ENCODE results near the gene HOXA5. TPM values are rescaled to one million over a fixed set of nuclear protein-coding genes. Genes with fewer than 3 reads are reported as not detected.
A peak's percentile ranks its signal among the peaks of the same experiment; 100 is the strongest.

HOXA5 gene
- total RNA-seq, result not detected in 3 replicates
- long read RNA-seq, result 0 reads

DNA sequence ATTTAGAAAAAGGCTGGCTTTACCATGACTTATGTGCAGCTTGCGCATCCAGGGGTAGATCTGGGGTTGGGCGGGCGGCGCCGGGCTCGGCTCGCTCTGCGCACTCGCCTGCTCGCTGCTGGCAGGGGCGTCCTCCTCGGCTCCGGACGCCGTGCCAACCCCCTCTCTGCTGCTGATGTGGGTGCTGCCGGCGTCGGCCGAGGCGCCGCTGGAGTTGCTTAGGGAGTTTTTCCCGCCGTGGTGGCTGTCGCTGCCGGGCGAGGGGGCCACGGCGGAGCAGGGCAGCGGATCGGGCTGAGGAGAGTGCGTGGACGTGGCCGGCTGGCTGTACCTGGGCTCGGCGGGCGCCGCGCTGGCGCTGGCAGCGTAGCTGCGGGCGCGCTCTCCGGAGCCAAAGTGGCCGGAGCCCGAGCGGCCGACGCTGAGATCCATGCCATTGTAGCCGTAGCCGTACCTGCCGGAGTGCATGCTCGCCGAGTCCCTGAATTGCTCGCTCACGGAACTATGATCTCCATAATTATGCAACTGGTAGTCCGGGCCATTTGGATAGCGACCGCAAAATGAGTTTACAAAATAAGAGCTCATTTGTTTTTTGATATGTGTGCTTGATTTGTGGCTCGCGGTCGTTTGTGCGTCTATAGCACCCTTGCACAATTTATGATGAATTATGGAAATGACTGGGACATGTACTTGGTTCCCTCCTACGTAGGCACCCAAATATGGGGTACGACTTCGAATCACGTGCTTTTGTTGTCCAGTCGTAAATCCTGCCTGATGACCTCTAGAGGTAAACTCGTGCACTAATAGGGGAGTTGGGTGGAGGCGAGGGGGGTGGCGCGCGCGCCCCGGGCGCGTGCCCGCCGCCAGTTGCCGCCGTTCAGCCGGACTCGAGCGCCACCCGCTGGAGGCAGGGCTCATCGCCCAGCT, at the start of gene HOXA5:
TSS of gene HOXA5 (minus strand) at position 659 of the 927 bp plus-strand sequence. CDS start at position 585, 74 bp downstream.
- Mint-ChIP-seq H3K36me3 (ENCODE audit: low read depth) (peaks cover 3% of the 10 kb centered on the region), H3K9me3 (ENCODE audit: low read depth) (peaks cover 2% of the 10 kb centered on the region), H3K4me3 (ENCODE audit: unreplicated experiment) (peak within 1 kb of the TSS; percentile 51), H3K27me3 (ENCODE audit: low read depth) (peaks cover 84% of the 10 kb centered on the region), H3K4me1 (ENCODE audit: low read depth) (peaks cover 12% of the 10 kb centered on the region), H3K27ac (ENCODE audit: unreplicated experiment) (no peak within 1 kb of the TSS)
- DNase-seq (ENCODE audit: low spot score), result no peak
- TF ChIP-seq, protein P1, sequence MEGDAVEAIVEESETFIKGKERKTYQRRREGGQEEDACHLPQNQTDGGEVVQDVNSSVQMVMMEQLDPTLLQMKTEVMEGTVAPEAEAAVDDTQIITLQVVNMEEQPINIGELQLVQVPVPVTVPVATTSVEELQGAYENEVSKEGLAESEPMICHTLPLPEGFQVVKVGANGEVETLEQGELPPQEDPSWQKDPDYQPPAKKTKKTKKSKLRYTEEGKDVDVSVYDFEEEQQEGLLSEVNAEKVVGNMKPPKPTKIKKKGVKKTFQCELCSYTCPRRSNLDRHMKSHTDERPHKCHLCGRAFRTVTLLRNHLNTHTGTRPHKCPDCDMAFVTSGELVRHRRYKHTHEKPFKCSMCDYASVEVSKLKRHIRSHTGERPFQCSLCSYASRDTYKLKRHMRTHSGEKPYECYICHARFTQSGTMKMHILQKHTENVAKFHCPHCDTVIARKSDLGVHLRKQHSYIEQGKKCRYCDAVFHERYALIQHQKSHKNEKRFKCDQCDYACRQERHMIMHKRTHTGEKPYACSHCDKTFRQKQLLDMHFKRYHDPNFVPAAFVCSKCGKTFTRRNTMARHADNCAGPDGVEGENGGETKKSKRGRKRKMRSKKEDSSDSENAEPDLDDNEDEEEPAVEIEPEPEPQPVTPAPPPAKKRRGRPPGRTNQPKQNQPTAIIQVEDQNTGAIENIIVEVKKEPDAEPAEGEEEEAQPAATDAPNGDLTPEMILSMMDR (IDR thresholded peaks at IDR 0.05), result peak; percentile 68

DNA sequence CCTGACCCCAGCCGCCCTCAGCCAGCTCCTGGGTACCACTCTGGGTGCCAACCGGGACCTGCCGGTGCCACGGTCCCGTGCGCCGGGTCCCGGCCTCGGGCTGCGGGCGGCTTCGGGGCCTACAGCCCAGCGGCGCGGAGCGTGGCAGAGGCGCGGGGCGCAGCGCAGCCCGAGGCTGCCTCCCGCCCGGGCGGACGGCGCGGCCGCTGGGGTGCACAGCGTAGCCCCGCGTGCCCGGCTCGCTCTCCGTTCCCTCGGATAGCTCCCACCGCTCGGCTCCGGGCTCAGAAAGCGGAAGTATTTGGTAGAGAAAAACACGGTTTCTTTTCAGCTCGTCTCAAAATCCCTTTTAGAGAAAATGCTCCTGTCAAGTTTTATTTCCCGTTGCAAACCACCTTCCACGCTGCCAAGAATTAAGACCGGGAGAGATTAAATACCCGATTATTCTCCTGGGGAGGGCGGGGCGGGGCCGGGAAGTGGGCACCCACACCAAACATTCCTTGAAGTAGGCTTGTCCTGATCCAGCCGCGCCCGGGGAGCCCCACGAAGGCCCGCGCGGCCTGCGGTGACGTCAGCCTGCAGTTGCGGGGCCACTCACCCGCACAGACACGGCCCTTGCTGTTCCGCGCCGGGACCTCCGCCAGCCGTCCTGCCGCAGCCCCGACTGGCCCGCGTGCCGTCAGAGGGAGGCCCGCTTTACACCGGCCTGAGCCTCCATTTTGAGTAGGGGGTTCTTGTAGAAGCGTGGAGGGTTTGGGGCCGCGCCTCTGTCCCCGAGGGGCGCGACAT, 49.3 kb upstream of the HOXA5 start:
- no peak for DNase-seq (ENCODE audit: low spot score)
- peaks cover 4% of the 10 kb centered on the region for H3K36me3 Mint-ChIP-seq (ENCODE audit: low read depth)
- peaks cover 23% of the 10 kb centered on the region for H3K4me1 Mint-ChIP-seq (ENCODE audit: low read depth)
- H3K27ac Mint-ChIP-seq (ENCODE audit: unreplicated experiment), result no peak overlapping the region
- H3K4me3 Mint-ChIP-seq (ENCODE audit: unreplicated experiment), result peak overlapping the region; percentile 57
- H3K27me3 Mint-ChIP-seq (ENCODE audit: low read depth), result peaks cover 82% of the 10 kb centered on the region
- H3K9me3 Mint-ChIP-seq (ENCODE audit: low read depth), result no peaks in the 10 kb centered on the region
- TF ChIP-seq, protein P1 (IDR thresholded peaks at IDR 0.05), result no peak

DNA sequence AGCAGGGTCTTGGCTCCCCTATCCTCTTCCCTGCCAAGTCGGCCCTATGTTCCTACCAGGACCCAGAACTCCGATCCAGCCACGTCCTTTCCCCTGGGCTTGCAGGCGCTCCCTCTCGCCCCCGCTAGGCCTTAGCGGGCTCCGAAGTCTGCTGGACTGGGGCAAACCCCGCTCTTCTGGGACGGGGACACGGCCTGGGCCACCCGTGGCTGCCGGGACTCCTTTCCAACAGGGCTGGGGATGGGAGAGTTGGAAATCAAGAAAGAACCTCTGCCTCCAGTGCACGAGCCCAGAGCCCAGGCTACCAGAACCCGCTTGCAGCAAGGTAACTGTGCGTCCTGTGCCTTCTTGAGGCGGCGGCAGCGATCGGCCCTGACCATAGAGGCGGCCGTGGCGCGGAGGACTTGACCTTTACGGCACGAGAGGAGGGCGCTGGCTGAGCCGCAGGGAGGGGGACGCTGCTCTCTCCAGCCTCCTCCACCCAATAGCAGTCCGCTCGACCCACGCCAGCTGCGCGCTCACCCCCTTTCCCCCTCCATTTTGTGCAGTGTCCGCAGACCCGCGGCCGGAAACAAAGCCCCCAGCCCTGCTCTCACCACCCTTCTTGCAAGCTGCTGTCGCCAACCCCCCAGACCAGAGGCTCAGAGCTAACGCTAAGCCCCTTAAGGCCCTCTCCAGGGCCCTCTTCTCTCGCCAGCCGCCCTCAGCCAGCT, 48.5 kb upstream of the HOXA5 start:
- H3K4me1 Mint-ChIP-seq (ENCODE audit: low read depth), result peaks cover 24% of the 10 kb centered on the region
- H3K9me3 Mint-ChIP-seq (ENCODE audit: low read depth), result no peaks in the 10 kb centered on the region
- H3K27me3 Mint-ChIP-seq (ENCODE audit: low read depth), result peaks cover 81% of the 10 kb centered on the region
- DNase-seq (ENCODE audit: low spot score), result no peak
- H3K27ac Mint-ChIP-seq (ENCODE audit: unreplicated experiment), result no peak overlapping the region
- peak overlapping the region; percentile 47 for H3K4me3 Mint-ChIP-seq (ENCODE audit: unreplicated experiment)
- H3K36me3 Mint-ChIP-seq (ENCODE audit: low read depth), result peaks cover 4% of the 10 kb centered on the region
- TF ChIP-seq, protein P1 (IDR thresholded peaks at IDR 0.05), result no peak

DNA sequence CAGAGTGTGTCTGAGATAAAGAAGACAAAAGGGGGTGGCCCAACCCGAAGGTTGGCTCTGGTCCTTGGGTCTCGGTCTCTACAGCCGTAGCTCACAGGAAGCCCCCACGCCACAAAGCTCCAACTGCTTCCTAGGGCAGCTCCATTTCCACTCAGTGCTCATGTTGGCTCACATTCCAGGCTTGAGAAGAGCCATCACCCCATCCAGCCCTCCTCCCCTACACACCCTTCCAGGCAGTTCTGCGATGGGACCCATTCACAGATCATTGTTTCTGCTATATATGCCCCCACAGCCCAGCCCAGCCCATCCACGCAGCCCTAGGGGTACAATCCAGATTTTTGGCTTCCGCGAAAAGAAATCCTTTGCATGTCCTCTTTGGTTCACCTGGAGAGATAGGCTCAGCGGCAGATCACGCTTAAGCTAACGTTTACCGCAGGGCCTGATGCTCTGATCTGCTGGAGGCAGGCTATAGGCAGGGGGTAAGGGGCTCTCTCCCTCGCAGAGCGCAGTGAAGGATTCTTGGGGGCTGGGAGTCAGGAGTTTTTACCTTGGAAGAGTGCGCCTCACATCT, 47.8 kb upstream of the HOXA5 start:
- peaks cover 4% of the 10 kb centered on the region for H3K36me3 Mint-ChIP-seq (ENCODE audit: low read depth)
- H3K27me3 Mint-ChIP-seq (ENCODE audit: low read depth), result peaks cover 82% of the 10 kb centered on the region
- H3K9me3 Mint-ChIP-seq (ENCODE audit: low read depth), result no peaks in the 10 kb centered on the region
- H3K27ac Mint-ChIP-seq (ENCODE audit: unreplicated experiment), result no peak overlapping the region
- TF ChIP-seq, protein P1 (IDR thresholded peaks at IDR 0.05), result no peak
- no peak for DNase-seq (ENCODE audit: low spot score)
- H3K4me3 Mint-ChIP-seq (ENCODE audit: unreplicated experiment), result no peak overlapping the region
- H3K4me1 Mint-ChIP-seq (ENCODE audit: low read depth), result peaks cover 24% of the 10 kb centered on the region
